H9 (cell line): ENCODE results near the gene AP1S1. TPM values are rescaled to one million over a fixed set of nuclear protein-coding genes. Genes with fewer than 3 reads are reported as not detected.
"Not testable (repeated sequence)": the region's sequence is repeated elsewhere in the genome, so short reads cannot be mapped to it uniquely, and the experiment has no call there.

ENCODE experiments used
- DNase-seq: peaks from one replicate; pipeline ENCODE4 v3.0.0-alpha.2; 2017
- H2AFZ ChIP-seq: one replicate; pipeline ENCODE4 v1.6.1; 2013; ENCODE audit warnings: mild to moderate bottlenecking, low read length, control low read depth, moderate library complexity
- H2AK5ac ChIP-seq: 2 replicates; pipeline ENCODE4 v1.6.1; 2013; ENCODE audit warnings: low read length, control low read depth, mixed read lengths; ENCODE audit not compliant: insufficient read length
- H2BK120ac ChIP-seq: one replicate; pipeline ENCODE4 v1.6.1; 2013; ENCODE audit warnings: low read depth, mild to moderate bottlenecking, low read length, control low read depth, inconsistent platforms; ENCODE audit not compliant: poor library complexity, severe bottlenecking
- H2BK12ac ChIP-seq: 2 replicates; pipeline ENCODE4 v1.6.1; 2013; ENCODE audit warnings: low read length, control low read depth, mixed read lengths, low read depth; ENCODE audit not compliant: insufficient read length
- H2BK15ac ChIP-seq: 2 replicates; pipeline ENCODE4 v1.6.1; 2013; ENCODE audit warnings: low read depth, low read length, control low read depth
- H2BK20ac ChIP-seq: one replicate; pipeline ENCODE4 v1.6.1; 2013; ENCODE audit warnings: low read depth, mild to moderate bottlenecking, low read length, control low read depth, inconsistent platforms; ENCODE audit not compliant: poor library complexity, severe bottlenecking
- H2BK5ac ChIP-seq: 2 replicates; pipeline ENCODE4 v1.6.1; 2013; ENCODE audit warnings: low read length, control low read depth, mixed read lengths; ENCODE audit not compliant: insufficient read length
- H3K14ac ChIP-seq: 2 replicates; pipeline ENCODE4 v1.6.1; 2013; ENCODE audit warnings: low read length, control low read depth; ENCODE audit not compliant: insufficient read depth
- H3K18ac ChIP-seq: 2 replicates; pipeline ENCODE4 v1.6.1; 2013; ENCODE audit warnings: low read depth, mild to moderate bottlenecking, mixed read lengths, low read length, control low read depth; ENCODE audit not compliant: insufficient read length
- H3K23ac ChIP-seq: 2 replicates; pipeline ENCODE4 v1.6.1; 2013; ENCODE audit warnings: low read length, control low read depth, mixed read lengths, low read depth; ENCODE audit not compliant: insufficient read length
- H3K23me2 ChIP-seq: 2 replicates; pipeline ENCODE4 v1.6.1; 2013; ENCODE audit warnings: low read depth, mild to moderate bottlenecking, mixed read lengths, low read length, control low read depth; ENCODE audit not compliant: insufficient read length, poor library complexity, severe bottlenecking
- H3K27ac ChIP-seq: 2 replicates; pipeline ENCODE4 v1.5.1; 2013; ENCODE audit warnings: low read length, control low read depth, mixed read lengths, low read depth; ENCODE audit not compliant: insufficient read length
- H3K27me3 ChIP-seq: 2 replicates; pipeline ENCODE4 v1.6.1; 2013; ENCODE audit warnings: low read length, control low read depth, inconsistent platforms; ENCODE audit not compliant: insufficient read depth
- H3K4ac ChIP-seq: 2 replicates; pipeline ENCODE4 v1.6.1; 2013; ENCODE audit warnings: low read depth, mild to moderate bottlenecking, control low read depth, inconsistent platforms, low read length, moderate library complexity
- H3K4me1 ChIP-seq: 2 replicates; pipeline ENCODE4 v1.6.1; 2013; ENCODE audit warnings: low read length, control low read depth, inconsistent platforms; ENCODE audit not compliant: insufficient read depth
- H3K4me2 ChIP-seq: 2 replicates; pipeline ENCODE4 v1.6.1; 2013; ENCODE audit warnings: low read length, control low read depth, mixed read lengths; ENCODE audit not compliant: insufficient read length, insufficient read depth
- H3K56ac ChIP-seq: 2 replicates; pipeline ENCODE4 v1.6.1; 2013; ENCODE audit warnings: low read depth, mild to moderate bottlenecking, mixed read lengths, low read length, control low read depth; ENCODE audit not compliant: insufficient read length
- H3K79me1 ChIP-seq: 2 replicates; pipeline ENCODE4 v1.6.1; 2013; ENCODE audit warnings: low read depth, mild to moderate bottlenecking, moderate library complexity, low read length, control low read depth, inconsistent platforms; ENCODE audit not compliant: insufficient read depth, poor library complexity, severe bottlenecking
- H3K79me2 ChIP-seq: 2 replicates; pipeline ENCODE4 v1.6.1; 2013; ENCODE audit warnings: low read length, control low read depth, inconsistent platforms; ENCODE audit not compliant: insufficient read depth
- H3K9ac ChIP-seq: 2 replicates; pipeline ENCODE4 v1.6.1; 2013; ENCODE audit warnings: low read length, control low read depth, mixed read lengths; ENCODE audit not compliant: insufficient read length; ENCODE audit errors: extremely low read depth
- H3K9me3 ChIP-seq: one replicate; pipeline ENCODE4 v1.6.1; 2013; ENCODE audit warnings: low read depth, low read length, inconsistent platforms; ENCODE audit not compliant: control insufficient read depth
- H3T11ph ChIP-seq: one replicate; pipeline ENCODE4 v1.6.1; 2013; ENCODE audit warnings: mild to moderate bottlenecking, low read length, control low read depth, inconsistent platforms
- H4K20me1 ChIP-seq: one replicate; pipeline ENCODE4 v1.6.1; 2013; ENCODE audit not compliant: control insufficient read depth, insufficient read length, insufficient read depth
- H4K5ac ChIP-seq: 2 replicates; pipeline ENCODE4 v1.6.1; 2013; ENCODE audit warnings: low read depth, mild to moderate bottlenecking, mixed read lengths, low read length, control low read depth; ENCODE audit not compliant: insufficient read length
- H4K8ac ChIP-seq: replicated peaks from 2 replicates; pipeline ENCODE4 v1.6.1; 2013; ENCODE audit warnings: low read length, control low read depth, mixed read lengths, low read depth; ENCODE audit not compliant: insufficient read length
- H4K91ac ChIP-seq: 2 replicates; pipeline ENCODE4 v1.6.1; 2013; ENCODE audit warnings: low read depth, mild to moderate bottlenecking, moderate library complexity, mixed read lengths, low read length, control low read depth; ENCODE audit not compliant: insufficient read length
- H3K27ac Mint-ChIP-seq, 3 experiments: 2 replicates in 2 of 3; 3 replicates in 1 of 3; pipeline ENCODE4 v1.8.0; 2020 to 2021; ENCODE audit warnings: mixed read lengths in 3 of 3, mild to moderate bottlenecking in 1 of 3, moderate library complexity in 1 of 3
- H3K27me3 Mint-ChIP-seq: 2 replicates; pipeline ENCODE4 v1.8.0; 2021; ENCODE audit warnings: low read depth, mild to moderate bottlenecking, moderate library complexity, mixed read lengths
- H3K36me3 Mint-ChIP-seq, 3 experiments: 2 replicates in 2 of 3; 3 replicates in 1 of 3; pipeline ENCODE4 v1.8.0; 2020 to 2021; ENCODE audit warnings: low read depth in 3 of 3, mixed read lengths in 3 of 3; ENCODE audit not compliant: insufficient read depth in 1 of 3
- H3K4me1 Mint-ChIP-seq, 2 experiments: 2 replicates each; pipeline ENCODE4 v1.8.0; 2020; ENCODE audit warnings: mixed read lengths in 2 of 2
- H3K4me3 Mint-ChIP-seq, 2 experiments: 2 replicates in 1 of 2; 3 replicates in 1 of 2; pipeline ENCODE4 v1.8.0; 2020 to 2021; ENCODE audit warnings: mild to moderate bottlenecking in 2 of 2, mixed read lengths in 2 of 2, moderate library complexity in 1 of 2
- H3K9me3 Mint-ChIP-seq, 2 experiments: 2 replicates in 1 of 2; 3 replicates in 1 of 2; pipeline ENCODE4 v1.8.0; 2020; ENCODE audit warnings: mild to moderate bottlenecking in 2 of 2, mixed read lengths in 2 of 2, moderate library complexity in 1 of 2
- CTCF ChIP-seq: fragments of 200-600 bp; sonication (generic); conservative IDR thresholded peaks from 3 replicates; pipeline ENCODE4 v1.8.0; 2021; ENCODE audit warnings: antibody characterized with exemption, mild to moderate bottlenecking
- WGBS: extraction: QIAGEN DNeasy Blood & Tissue Kit; methylation state at CpG from one replicate; pipeline ENCODE4 v1.1.7; 2013; ENCODE audit warnings: missing lambda C conversion rate, low lambda C conversion rate, mixed read lengths; ENCODE audit not compliant: insufficient read length; ENCODE audit errors: extremely low coverage; 5-methylcytosine and 5-hydroxymethylcytosine counted together
- total RNA-seq: library from RNA; stranded (reverse); gene quantifications from 2 replicates; pipeline ENCODE4 v1.2.1, GENCODE V29; 2021

AP1S1 gene
- total RNA-seq, 1 experiment from 2014 or later = 65.2 TPM

- WGBS = no CpG with 5 or more reads among the region's 3 CpGs
- Histone ChIP-seq H2BK15ac (no peak overlapping the region), H3T11ph (no peak overlapping the region), H4K8ac (no peak overlapping the region), H4K91ac (no peak overlapping the region), H3K9ac (no peak overlapping the region), H2BK120ac (no peak overlapping the region), H3K23me2 (no peaks in the 10 kb centered on the region), H2BK20ac (no peak overlapping the region), H3K27me3 (no peaks in the 10 kb centered on the region), H3K9me3 (no peaks in the 10 kb centered on the region), H4K20me1 (no peaks in the 10 kb centered on the region), H2BK5ac (no peak overlapping the region), H3K4ac (no peak overlapping the region), H4K5ac (no peak overlapping the region), H3K4me2 (no peak overlapping the region), H3K27ac (no peak overlapping the region), H2AFZ (no peak overlapping the region), H3K18ac (no peak overlapping the region), H3K4me1 (peaks cover 6% of the 10 kb centered on the region; the same call in 1 of the 2 replicates), H3K56ac (no peak overlapping the region), H3K14ac (no peak overlapping the region), H3K79me2 (no peaks in the 10 kb centered on the region), H2BK12ac (no peak overlapping the region), H2AK5ac (no peak overlapping the region), H3K79me1 (no peaks in the 10 kb centered on the region), H3K23ac (no peak overlapping the region)
- no peak for TF ChIP-seq CTCF
- no peak for DNase-seq
- Mint-ChIP-seq H3K9me3 (peaks cover 6 to 7% of the 10 kb centered on the region in 2 experiments; a peak in 3 of 5 replicates), H3K36me3 (peaks cover 0 to 22% (median 5%) of the 10 kb centered on the region in 3 experiments; a peak in 4 of 7 replicates), H3K27me3 (peaks cover 6% of the 10 kb centered on the region), H3K27ac (no peak overlapping the region), H3K4me3 (no peak overlapping the region), H3K4me1 (peaks cover 44 to 49% of the 10 kb centered on the region in 2 experiments)
These were observed 24.6 kb upstream of the AP1S1 start for GRCh38 chr7:101129603-101130117.

- H3K79me2 ChIP-seq, DNase-seq, H3K23ac ChIP-seq, H4K8ac ChIP-seq, H3K9me3 Mint-ChIP-seq, H3K9me3 ChIP-seq, H3K4me3 Mint-ChIP-seq, H3K18ac ChIP-seq, H3K27me3 Mint-ChIP-seq, H3K27ac Mint-ChIP-seq, H2BK15ac ChIP-seq, H3K9ac ChIP-seq, H2BK5ac ChIP-seq, H2BK12ac ChIP-seq, H2BK20ac ChIP-seq, H3K4me2 ChIP-seq, H3K14ac ChIP-seq, H3K4ac ChIP-seq, H2AK5ac ChIP-seq, H3K27ac ChIP-seq, H3K79me1 ChIP-seq, H4K20me1 ChIP-seq, H3K4me1 ChIP-seq, H3K23me2 ChIP-seq, H4K91ac ChIP-seq, H3K27me3 ChIP-seq, H2BK120ac ChIP-seq, H2AFZ ChIP-seq, H3K56ac ChIP-seq, H4K5ac ChIP-seq, H3T11ph ChIP-seq: not testable (repeated sequence)
- peaks cover 26 to 36% of the 10 kb centered on the region in 2 experiments for H3K4me1 Mint-ChIP-seq
- no CpG with 5 or more reads among the region's 18 CpGs for WGBS
- H3K36me3 Mint-ChIP-seq = peaks cover 0 to 32% (median 0%) of the 10 kb centered on the region in 3 experiments; a peak in 2 of 7 replicates
These were observed 21.4 kb upstream of the AP1S1 start for GRCh38 chr7:101132626-101133600.
